T-helper 22 cell (primary cell): ENCODE data around the gene HIVEP3.

Source experiments
- DNase-seq: peaks from one replicate; pipeline ENCODE4 v3.0.0-alpha.2; 2020; ENCODE audit warnings: low read depth

Gene HIVEP3

DNA sequence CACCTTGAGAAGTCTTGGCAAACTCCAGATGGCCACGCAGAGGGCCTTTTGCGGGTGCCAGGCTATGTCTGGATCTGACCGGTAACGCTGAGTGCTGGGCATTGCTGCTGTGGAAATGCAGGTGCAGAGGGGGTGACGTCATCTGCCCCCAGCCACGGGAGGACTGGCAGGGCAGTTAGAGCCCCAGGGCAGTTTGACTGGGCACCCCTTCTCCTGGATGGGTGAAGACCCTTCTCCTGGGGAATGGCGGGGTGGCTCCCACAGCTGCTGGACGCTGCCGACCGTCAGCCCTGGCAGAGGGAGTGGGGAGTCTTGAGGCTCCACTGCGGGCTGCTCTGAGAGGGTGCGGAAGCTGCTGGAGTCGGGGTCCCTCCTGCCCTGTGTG lies 421.7 kb downstream of the HIVEP3 start:
- no peak for DNase-seq

- no peak for DNase-seq
Measured at GRCh38 chr1:41496080-41497055, 422.4 kb downstream of the HIVEP3 start.

DNA sequence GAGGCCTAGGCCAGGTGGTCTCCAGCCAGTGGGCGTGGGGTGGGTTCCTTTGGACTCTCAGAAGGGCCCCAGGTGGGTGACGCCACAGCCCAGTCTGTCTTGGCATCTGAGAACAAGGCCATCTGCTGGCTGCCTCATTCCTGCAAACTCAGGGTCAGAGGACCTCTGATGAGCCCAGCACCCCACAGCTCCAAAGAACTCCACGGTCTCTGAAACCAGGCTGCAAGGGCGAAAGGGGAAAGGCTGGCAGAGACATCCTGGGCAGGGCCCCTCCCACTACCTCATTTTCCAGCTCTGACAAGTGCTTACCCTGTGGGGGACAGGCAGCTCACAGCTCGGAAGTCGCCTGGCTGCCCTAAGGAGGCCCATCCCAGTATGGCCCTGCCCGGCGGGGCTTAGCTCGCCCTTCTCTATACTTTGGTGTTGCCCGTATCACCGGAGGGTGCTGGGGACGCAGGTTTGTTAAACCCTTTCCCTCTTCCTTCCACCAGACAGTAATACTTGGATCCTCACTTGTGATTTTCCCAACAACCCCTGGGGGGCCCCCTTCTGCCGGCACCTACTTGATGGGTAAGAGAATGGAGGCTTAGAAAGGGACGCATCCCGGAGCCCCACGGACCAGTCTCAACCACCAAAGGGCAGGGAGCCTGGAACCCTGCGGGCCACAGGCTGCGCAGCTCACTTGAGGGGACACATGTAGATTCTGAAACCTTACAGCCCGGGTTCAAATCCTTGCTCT lies 423.3 kb downstream of the HIVEP3 start:
- DNase-seq: no peak

DNA sequence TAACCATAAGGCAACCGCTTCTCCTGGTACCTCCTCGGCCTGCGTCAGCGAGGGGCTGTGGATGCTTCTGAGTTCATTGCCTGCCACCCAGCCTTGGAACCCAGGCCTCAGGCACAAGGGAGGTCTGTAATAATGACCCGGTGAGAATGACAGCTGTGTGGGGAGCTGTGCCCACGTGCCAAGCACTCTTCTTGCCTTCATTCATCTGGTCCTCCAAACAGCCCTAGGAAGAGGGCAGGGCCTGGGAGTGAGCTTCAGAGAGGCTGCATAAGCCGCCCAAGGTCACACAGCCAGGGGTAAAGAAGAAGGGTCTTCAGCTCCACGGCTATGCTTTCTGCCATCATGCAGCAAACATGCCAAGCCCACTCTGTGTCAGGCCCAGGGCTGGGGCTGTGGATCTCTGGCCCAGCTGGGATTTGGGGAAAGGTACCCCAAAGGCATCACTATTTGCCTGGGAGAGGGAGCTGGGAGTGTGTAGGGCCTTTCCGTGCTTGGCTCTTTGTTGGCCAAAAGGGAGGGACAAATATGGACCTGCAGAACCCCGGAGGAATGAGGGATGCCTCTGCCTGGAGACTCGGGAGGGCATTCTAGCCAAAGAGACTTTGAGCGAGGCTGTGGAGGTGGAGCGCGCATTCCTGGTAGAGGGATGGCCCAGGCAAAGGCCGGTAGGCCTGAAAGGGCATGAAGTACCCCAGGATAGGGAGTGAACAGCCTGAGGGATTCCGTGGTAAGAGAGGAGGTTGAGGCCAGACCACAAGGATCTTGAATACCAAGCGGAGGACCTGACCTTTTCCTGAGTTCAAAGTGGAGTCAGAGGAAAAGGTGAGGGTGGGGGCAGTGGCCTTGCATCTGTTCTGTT lies 424.1 kb downstream of the HIVEP3 start:
- no peak for DNase-seq

- no peak for DNase-seq
Measured at GRCh38 chr1:41493626-41494350, 424.9 kb downstream of the HIVEP3 start.

DNA sequence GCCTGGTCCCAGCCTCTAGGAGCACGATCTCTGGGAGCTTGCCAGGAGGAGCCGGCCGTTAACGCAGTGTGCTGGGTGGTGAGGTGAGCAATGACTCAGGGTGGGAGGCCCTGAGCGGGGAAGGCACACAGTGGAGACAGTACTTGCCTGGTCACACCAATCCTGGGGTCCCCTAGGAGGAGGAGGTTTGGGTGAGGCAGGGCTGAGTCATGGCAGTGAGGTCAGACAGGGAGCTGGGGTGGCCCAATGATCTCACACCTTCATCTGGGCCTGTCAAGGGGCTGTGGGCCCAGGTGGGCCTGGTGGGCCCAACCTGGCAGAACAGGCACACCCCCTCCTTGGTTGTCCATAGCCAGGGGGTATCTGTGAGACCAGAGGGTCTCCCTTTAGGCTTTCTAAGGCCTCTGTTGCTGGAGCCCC lies 425.6 kb downstream of the HIVEP3 start:
- DNase-seq: no peak

GRCh38 chr1:41492341-41492848 lies 426.3 kb downstream of the HIVEP3 start:
- DNase-seq: no peak

DNA sequence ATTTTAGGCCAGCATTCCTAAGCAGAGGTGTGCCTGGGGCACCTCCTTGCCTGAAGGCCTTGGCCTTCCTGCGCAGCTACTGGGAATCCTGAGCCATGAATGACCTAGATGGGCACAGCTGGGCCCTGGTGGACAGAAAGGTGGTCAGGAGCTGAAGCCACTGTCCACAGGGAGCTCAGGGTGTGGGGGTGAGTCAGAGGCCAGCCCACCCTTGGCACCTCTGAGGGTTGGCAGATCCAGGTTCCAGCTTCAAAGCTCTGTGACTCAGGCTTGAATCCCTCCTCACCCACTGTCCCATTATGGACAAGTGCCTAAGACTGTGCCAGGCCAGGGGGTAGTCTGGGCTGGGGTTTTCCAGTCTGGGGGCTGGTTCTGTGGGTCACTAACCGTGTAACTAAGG lies 427.8 kb downstream of the HIVEP3 start:
- DNase-seq: no peak

DNA sequence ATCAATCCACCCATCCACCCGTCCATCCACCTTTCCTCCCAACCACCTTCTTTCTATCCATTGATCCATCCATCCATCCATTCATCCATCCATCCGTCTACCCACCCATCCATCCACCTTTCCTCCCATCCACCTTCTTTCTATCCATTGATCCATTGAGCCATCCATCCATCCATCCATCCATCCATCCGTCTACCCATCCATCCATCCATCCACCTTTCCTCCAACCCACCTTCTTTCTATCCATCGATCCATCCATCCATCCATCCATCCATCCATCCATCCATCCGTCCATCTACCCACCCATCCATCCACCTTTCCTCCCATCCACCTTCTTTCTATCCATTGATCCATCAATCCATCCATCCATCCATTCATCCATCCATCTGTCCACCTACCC lies 429.2 kb downstream of the HIVEP3 start:
- DNase-seq: no peak

DNA sequence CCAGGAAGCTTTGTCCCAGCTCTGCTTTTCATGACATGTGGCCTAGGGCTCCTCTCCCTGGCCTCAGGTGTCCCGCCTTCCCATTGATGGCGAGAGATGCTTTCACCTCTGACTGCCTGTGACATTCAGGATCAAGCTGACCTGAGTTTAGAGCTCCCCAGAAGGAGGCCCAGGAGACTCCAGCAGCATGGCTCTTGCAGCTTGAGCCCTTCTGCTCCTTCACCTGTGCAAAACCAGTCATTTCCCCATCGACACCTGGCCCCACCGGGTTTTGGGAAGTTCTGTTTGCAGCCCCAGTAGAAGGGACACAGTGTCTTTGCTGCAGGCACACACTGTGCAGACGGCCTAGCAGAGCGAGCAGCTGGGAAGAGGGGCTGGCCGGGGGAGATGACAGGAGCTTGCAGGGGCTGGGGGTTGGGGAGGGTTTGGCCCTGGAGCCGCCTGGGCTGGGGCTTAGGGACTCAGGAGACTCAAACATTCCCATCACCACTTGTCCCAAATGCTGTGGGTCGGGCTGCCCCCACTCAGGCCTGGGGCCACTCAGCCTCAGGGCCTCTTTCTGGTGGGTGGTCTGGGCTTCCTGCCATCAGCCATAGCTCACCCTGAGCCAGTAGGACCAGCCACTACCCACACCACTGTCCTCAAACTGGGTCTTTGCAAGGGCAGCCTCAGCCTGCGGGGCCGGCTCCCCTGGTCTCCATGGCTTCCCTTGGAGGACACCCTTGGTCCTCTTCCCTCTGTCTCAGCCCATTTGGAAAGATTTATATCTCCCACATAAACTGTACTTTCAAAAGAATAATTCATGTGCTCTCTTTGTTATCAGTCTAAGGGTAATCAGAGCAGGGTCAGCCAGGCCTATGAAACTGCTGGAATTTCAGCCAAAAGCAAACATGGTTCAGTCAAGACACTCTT lies 430.4 kb downstream of the HIVEP3 start:
- no peak for DNase-seq

DNA sequence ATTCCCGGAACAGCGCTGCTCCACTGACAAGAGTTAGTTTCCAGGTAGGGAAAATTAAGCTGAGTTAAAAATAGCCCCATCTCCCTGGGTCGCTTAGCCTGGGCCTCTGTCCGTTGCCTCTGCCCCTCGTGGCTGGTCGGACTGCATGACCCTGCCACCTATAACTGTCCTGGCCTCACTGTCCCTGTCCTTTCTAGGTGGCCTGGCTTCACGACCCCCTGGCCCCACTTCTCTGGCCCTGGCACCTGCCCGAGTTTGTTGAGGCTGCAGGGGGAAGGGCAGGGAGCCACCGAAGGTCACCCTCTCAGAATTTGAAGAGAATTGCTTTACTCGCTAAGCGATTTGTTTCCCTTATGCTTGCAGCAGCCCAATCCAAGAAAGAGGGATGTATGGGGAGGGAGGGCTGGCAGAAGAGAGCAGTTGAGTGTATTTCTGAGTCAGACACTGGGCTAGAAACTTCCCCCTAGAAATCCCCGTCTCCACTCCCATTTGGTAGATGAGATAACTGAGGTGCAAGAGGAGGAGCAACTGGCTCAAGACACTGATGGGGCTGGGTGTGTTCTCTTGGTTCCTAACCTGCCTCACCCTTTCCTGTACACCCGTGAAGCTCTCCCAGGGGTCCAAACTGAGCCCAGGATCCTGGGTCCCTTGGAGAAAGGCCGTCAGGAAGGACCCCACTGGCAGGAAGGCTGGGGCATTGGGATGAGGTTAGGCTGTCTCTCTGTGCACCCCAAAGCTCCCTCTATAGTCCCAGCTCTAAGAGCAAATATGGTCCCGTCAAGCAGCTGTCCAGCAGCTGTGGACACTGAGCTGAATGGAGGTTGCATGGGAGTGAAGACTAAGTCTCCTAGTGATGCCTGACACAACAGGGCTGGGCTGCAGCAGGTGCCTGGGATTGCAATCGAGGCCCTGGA lies 431.3 kb downstream of the HIVEP3 start:
- DNase-seq: no peak

DNA sequence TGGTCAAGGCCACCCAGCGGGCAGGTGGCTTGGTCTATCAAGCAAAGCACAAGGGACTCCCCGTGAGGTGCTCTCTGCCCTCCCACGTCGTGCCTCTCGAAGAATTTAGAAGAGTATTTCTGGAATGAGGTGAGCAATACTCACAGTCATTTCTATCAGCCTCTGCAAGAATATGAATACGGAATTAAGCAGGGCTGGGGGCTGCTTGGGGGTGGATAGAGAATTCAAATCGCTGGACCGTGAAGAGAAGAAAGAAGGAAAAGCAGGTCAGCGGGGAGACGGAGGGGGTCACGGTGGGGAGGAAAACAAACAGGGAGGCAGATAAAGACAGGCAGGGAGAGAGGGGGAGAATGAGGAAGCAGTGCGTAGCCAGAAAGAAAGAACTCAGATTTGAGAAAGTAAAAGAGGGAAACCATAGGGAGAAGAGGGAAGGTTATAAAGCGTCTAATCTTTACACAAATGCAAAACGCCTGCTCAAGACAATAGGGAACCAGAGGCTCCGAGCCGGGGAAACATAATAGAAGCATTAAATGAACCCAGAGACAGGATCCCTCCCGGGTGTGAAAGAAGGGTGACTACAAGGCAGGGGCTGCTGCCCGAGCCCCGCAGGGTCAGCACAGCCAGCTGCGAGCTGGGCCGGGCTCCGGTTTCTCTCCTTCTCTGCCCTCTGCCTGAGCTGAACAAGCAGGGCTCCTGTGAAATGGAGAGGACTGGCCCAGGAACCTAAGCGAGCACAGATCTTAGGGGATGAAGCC lies 432.2 kb downstream of the HIVEP3 start:
- DNase-seq: no peak

DNA sequence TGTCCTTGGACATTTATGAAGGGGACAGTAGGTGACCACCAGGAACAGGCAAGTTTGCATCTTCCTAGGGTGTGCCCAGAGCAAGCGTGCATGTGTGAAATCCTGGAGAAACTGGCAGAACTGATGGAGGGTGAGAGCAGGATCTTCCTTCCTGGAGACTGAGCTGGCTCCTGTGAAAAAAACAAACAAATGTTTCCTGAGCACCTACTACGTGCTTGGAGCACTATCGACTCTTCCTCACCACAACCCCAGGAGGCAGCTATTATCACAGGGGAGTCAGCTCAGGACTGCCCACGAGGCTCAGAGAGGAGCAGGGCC lies 432.7 kb downstream of the HIVEP3 start:
- no peak for DNase-seq

GRCh38 chr1:41485605-41486004 lies 433.1 kb downstream of the HIVEP3 start:
- DNase-seq: no peak

GRCh38 chr1:41484402-41485241 lies 434.1 kb downstream of the HIVEP3 start, which contains the start of gene EDN2:
Gene EDN2 (minus strand): TSS chr1:41484683. CDS start chr1:41484601, 82 bp downstream.
- DNase-seq: no peak

GRCh38 chr1:41483960-41484401 lies 434.7 kb downstream of the HIVEP3 start:
- DNase-seq: no peak
